HG02884 (cell line): ENCODE results near the gene PARD3.
"Not testable (repeated sequence)": the region's sequence is repeated elsewhere in the genome, so short reads cannot be mapped to it uniquely, and the experiment has no call there.

Experiments used
- ATAC-seq: cut with Tn5 transposase; IDR thresholded peaks from one replicate; pipeline ENCODE4 v1.9.1; 2021; ENCODE audit warnings: mild to moderate bottlenecking, moderate library complexity; ENCODE audit not compliant: unreplicated experiment

Gene PARD3

GRCh38 chr10:34076443-34076842, 738.7 kb downstream of the PARD3 start:
- ATAC-seq: no peak

GRCh38 chr10:34075254-34075926, 739.7 kb downstream of the PARD3 start:
- ATAC-seq: no peak

- ATAC-seq: no peak
These were observed 741.0 kb downstream of the PARD3 start for GRCh38 chr10:34074051-34074450.

GRCh38 chr10:34067741-34068140, 747.4 kb downstream of the PARD3 start:
- not testable (repeated sequence) for ATAC-seq

- ATAC-seq: no peak
These were observed 751.5 kb downstream of the PARD3 start for GRCh38 chr10:34063592-34063991.

GRCh38 chr10:34061841-34062240, 753.3 kb downstream of the PARD3 start:
- ATAC-seq: no peak
